GF-D8 (cell line): ENCODE results near the gene ALAS1.

Experiments used
- DNase-seq: peaks from one replicate; lab custom pipeline; 2025; lab: John Stamatoyannopoulos, UW

Gene ALAS1

GRCh38 chr3:52234516-52235447 is 36.8 kb downstream of the ALAS1 start:
- DNase-seq = no peak

GRCh38 chr3:52236424-52236886 is 38.5 kb downstream of the ALAS1 start:
- no peak for DNase-seq

- no peak for DNase-seq
These were observed 39.2 kb downstream of the ALAS1 start for GRCh38 chr3:52237006-52237656.

- peak; percentile 11 for DNase-seq
These were observed 39.8 kb downstream of the ALAS1 start for GRCh38 chr3:52237657-52238172.

GRCh38 chr3:52238193-52238760 is 40.3 kb downstream of the ALAS1 start:
- DNase-seq = no peak

- DNase-seq = peak; percentile 47
These were observed 41.1 kb downstream of the ALAS1 start, which contains the start of gene TWF2 for GRCh38 chr3:52238761-52239701. Gene TWF2 (minus strand): TSS chr3:52239158. CDS start chr3:52239016, 142 bp downstream.

GRCh38 chr3:52240059-52240885 is 42.3 kb downstream of the ALAS1 start:
- DNase-seq = peak; percentile 86

- DNase-seq = no peak
These were observed 43.0 kb downstream of the ALAS1 start for GRCh38 chr3:52240886-52241370.

- DNase-seq = no peak
These were observed 44.1 kb downstream of the ALAS1 start for GRCh38 chr3:52242039-52242438.

GRCh38 chr3:52243791-52244628 is 46.0 kb downstream of the ALAS1 start:
- peak; percentile 88 for DNase-seq

GRCh38 chr3:52245322-52246263 is 47.6 kb downstream of the ALAS1 start, which contains the start of gene PPM1M:
Gene PPM1M (plus strand): TSS chr3:52245759. CDS start chr3:52245825, 66 bp downstream.
- DNase-seq = no peak

- DNase-seq = no peak
These were observed 48.3 kb downstream of the ALAS1 start for GRCh38 chr3:52246264-52246620.

GRCh38 chr3:52246728-52247408 is 48.9 kb downstream of the ALAS1 start:
- peak; percentile 66 for DNase-seq

GRCh38 chr3:52247409-52248164 is 49.6 kb downstream of the ALAS1 start:
- no peak for DNase-seq

- DNase-seq = no peak
These were observed 50.2 kb downstream of the ALAS1 start for GRCh38 chr3:52248165-52248541.

GRCh38 chr3:52248816-52249547 is 51.0 kb downstream of the ALAS1 start:
- DNase-seq = no peak
